ENCODE measurements around the gene PRICKLE2.

Gene PRICKLE2

DNA sequence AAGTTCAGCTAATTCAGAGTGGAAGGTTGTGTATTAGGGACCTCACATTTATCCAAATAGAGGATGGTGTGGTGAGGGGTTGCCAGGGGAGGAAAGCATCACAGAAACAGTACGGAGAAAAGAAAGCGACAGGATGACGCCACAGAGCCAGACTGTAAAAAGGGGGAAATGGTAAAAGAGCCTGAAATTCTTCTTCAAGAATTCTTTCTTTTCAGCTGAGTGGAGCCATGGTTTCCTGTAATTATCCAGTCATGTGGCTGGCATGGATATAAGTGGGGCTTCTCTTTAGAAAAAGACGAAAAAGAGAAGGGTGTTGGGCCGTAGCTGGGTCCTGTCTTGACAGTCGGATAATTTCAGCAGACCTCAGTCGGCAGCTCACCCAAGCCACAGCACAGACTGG lies 177.5 kb downstream of the PRICKLE2 start:
- H3K4me3 ChIP-seq (ENCODE audit: low read length), result no peak overlapping the region
- TF ChIP-seq, protein P1, sequence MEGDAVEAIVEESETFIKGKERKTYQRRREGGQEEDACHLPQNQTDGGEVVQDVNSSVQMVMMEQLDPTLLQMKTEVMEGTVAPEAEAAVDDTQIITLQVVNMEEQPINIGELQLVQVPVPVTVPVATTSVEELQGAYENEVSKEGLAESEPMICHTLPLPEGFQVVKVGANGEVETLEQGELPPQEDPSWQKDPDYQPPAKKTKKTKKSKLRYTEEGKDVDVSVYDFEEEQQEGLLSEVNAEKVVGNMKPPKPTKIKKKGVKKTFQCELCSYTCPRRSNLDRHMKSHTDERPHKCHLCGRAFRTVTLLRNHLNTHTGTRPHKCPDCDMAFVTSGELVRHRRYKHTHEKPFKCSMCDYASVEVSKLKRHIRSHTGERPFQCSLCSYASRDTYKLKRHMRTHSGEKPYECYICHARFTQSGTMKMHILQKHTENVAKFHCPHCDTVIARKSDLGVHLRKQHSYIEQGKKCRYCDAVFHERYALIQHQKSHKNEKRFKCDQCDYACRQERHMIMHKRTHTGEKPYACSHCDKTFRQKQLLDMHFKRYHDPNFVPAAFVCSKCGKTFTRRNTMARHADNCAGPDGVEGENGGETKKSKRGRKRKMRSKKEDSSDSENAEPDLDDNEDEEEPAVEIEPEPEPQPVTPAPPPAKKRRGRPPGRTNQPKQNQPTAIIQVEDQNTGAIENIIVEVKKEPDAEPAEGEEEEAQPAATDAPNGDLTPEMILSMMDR (IDR thresholded peaks at IDR 0.05; ENCODE audit: insufficient read depth, low read depth, low read length, missing control alignments), result no peak
- no peak for DNase-seq (ENCODE audit: low read depth)

DNA sequence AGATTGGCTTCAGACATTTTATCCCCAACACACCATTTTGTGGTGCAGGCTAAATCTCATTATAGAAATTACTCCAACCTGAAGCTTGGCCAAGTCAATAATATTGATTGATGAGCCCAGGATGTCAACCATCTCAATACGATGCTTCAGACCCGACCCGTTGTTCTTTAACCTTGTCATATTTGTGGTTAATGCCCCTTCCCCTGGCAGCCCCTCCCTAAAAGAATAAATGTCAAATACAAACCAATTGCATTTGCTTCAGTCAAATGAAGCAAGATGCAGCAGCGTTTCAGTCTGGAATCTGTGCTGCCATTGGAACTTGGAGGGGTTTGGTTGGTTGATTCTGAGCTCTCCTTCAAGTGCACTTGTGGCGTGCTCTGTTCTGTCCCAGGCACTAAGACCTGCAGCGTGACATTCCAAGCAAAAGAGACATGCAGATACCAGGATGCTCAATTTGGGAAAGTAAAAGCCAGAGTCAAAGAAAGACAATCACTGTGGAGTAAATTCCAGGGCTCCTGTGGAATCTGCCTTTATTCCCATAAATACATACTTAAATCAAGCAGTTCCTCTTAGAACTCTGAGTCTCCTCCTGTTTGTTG lies 178.2 kb downstream of the PRICKLE2 start:
- TF ChIP-seq, protein P1 (IDR thresholded peaks at IDR 0.05; ENCODE audit: insufficient read depth, low read depth, low read length, missing control alignments), result no peak
- no peak for DNase-seq (ENCODE audit: low read depth)
- no peak overlapping the region for H3K4me3 ChIP-seq (ENCODE audit: low read length)

DNA sequence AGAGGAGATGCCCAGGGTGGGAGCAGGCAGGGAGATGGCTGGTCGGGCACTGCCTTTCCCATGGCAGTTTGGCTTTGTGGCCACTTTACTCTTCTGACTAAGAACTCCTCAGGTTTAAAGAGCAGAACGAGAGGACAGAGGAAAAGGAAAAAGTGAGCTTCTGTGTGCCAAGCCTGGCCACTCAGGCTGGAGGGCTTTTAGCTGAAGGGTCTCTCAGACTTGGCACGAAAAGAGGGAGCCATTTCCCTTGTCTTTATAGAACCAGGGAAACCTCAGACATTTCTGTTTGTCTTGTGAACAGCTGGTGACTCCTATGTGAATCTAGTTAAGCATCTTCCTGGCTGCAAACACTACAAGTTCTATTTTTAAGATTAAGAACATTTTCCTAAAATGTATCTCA lies 178.7 kb downstream of the PRICKLE2 start:
- no peak overlapping the region for H3K4me3 ChIP-seq (ENCODE audit: low read length)
- DNase-seq (ENCODE audit: low read depth), result no peak
- TF ChIP-seq, protein P1 (IDR thresholded peaks at IDR 0.05; ENCODE audit: insufficient read depth, low read depth, low read length, missing control alignments), result no peak

DNA sequence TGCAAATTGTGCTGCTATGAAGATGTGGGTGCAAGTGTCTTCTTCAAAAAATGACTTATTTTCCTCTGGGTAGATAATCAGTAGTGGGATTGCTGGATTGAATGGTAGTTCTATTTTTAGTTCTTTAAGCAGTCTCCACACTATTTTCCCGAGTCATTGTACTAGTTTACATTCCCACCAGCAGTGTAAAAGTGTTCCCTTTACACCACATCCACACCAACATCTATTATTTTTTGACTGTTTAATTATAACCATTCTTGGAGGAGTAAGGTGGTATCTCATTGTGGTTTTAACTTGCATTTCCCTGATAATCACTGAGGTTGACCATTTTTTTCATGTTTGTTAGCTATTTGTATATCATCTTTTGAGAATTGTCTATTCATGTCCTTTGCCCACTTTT lies 182.3 kb downstream of the PRICKLE2 start:
- H3K4me3 ChIP-seq (ENCODE audit: low read length), result no peak overlapping the region
- DNase-seq (ENCODE audit: low read depth), result no peak
- TF ChIP-seq, protein P1 (IDR thresholded peaks at IDR 0.05; ENCODE audit: insufficient read depth, low read depth, low read length, missing control alignments), result no peak

Data from epithelial cell of esophagus (primary cell).